Muscle layer of colon (tissue), 2 donors: Measurements from ENCODE around the gene TLE6.
"Not testable (repeated sequence)": the region's sequence is repeated elsewhere in the genome, so short reads cannot be mapped to it uniquely, and the experiment has no call there.

Experiments
- H3K27ac ChIP-seq: one replicate; pipeline ENCODE4 v1.7.0; 2013; ENCODE audit warnings: low read depth, mild to moderate bottlenecking, low read length, moderate library complexity
- H3K27me3 ChIP-seq, 2 donors: one replicate each; pipeline ENCODE4 v1.7.0; 2013; ENCODE audit warnings: low read length in 2 of 2, mild to moderate bottlenecking in 2 of 2; ENCODE audit not compliant: insufficient read depth in 2 of 2, control insufficient read depth in 1 of 2
- H3K36me3 ChIP-seq: one replicate; pipeline ENCODE4 v1.7.0; 2013; ENCODE audit warnings: mild to moderate bottlenecking, low read length; ENCODE audit not compliant: insufficient read depth
- H3K4me1 ChIP-seq: one replicate; pipeline ENCODE4 v1.7.0; 2013; ENCODE audit warnings: mild to moderate bottlenecking, low read length; ENCODE audit not compliant: insufficient read depth
- H3K4me3 ChIP-seq, 2 donors: one replicate each; pipeline ENCODE4 v1.7.0; 2013; ENCODE audit warnings: low read length in 2 of 2, low read depth in 1 of 2, mild to moderate bottlenecking in 1 of 2, moderate library complexity in 1 of 2
- H3K9ac ChIP-seq: one replicate; pipeline ENCODE4 v1.7.0; 2013; ENCODE audit warnings: low read length
- H3K9me3 ChIP-seq: one replicate; pipeline ENCODE4 v1.7.0; 2013; ENCODE audit warnings: mild to moderate bottlenecking, low read length
- donor health status: abdominal sarcoma.
- donor health status: Adenocarcinoma of cecum.

The TLE6 gene

GRCh38 chr19:2989236-2989946, 12.0 kb downstream of the TLE6 start:
- Histone ChIP-seq H3K27ac (no peak overlapping the region), H3K4me3 (no peak overlapping the region), H3K36me3 (no peaks in the 10 kb centered on the region), H3K9me3 (no peaks in the 10 kb centered on the region), H3K27me3 (no peaks in the 10 kb centered on the region), H3K4me1 (no peaks in the 10 kb centered on the region), H3K9ac (no peak overlapping the region)

GRCh38 chr19:2992333-2992732, 15.0 kb downstream of the TLE6 start:
- H3K4me1 ChIP-seq, H3K9ac ChIP-seq, H3K27ac ChIP-seq, H3K36me3 ChIP-seq, H3K9me3 ChIP-seq, H3K27me3 ChIP-seq, H3K4me3 ChIP-seq: not testable (repeated sequence)

- no peak overlapping the region for H3K4me3 ChIP-seq
- H3K9ac ChIP-seq: no peak overlapping the region
- no peak overlapping the region for H3K27ac ChIP-seq
- H3K4me1 ChIP-seq: no peaks in the 10 kb centered on the region
- H3K27me3 ChIP-seq: no peaks in the 10 kb centered on the region
- no peaks in the 10 kb centered on the region for H3K9me3 ChIP-seq
- H3K36me3 ChIP-seq: no peaks in the 10 kb centered on the region
Observed at GRCh38 chr19:2992958-2993357, 15.6 kb downstream of the TLE6 start.

- H3K9me3 ChIP-seq: no peaks in the 10 kb centered on the region
- no peaks in the 10 kb centered on the region for H3K27me3 ChIP-seq
- H3K27ac ChIP-seq: no peak overlapping the region
- H3K9ac ChIP-seq: no peak overlapping the region
- H3K36me3 ChIP-seq: no peaks in the 10 kb centered on the region
- H3K4me1 ChIP-seq: no peaks in the 10 kb centered on the region
- no peak overlapping the region for H3K4me3 ChIP-seq
Observed at GRCh38 chr19:2993579-2993978, 16.2 kb downstream of the TLE6 start.

GRCh38 chr19:2994588-2995131, 17.3 kb downstream of the TLE6 start:
- Histone ChIP-seq H3K36me3 (no peaks in the 10 kb centered on the region), H3K4me3 (no peak overlapping the region), H3K9ac (no peak overlapping the region), H3K27me3 (no peaks in the 10 kb centered on the region), H3K4me1 (no peaks in the 10 kb centered on the region), H3K27ac (no peak overlapping the region), H3K9me3 (no peaks in the 10 kb centered on the region)

GRCh38 chr19:2997720-2998119, 20.4 kb downstream of the TLE6 start:
- Histone ChIP-seq H3K4me3 (no peak overlapping the region), H3K36me3 (no peaks in the 10 kb centered on the region), H3K4me1 (no peaks in the 10 kb centered on the region), H3K27ac (no peak overlapping the region), H3K9ac (no peak overlapping the region), H3K27me3 (no peaks in the 10 kb centered on the region), H3K9me3 (no peaks in the 10 kb centered on the region)

- Histone ChIP-seq H3K36me3 (no peaks in the 10 kb centered on the region), H3K9me3 (no peaks in the 10 kb centered on the region), H3K4me3 (no peak overlapping the region), H3K27ac (no peak overlapping the region), H3K27me3 (no peaks in the 10 kb centered on the region), H3K4me1 (no peaks in the 10 kb centered on the region), H3K9ac (no peak overlapping the region)
Observed at GRCh38 chr19:2998642-2999041, 21.3 kb downstream of the TLE6 start.

- Histone ChIP-seq H3K27me3 (no peaks in the 10 kb centered on the region), H3K9me3 (no peaks in the 10 kb centered on the region), H3K36me3 (peaks cover 15% of the 10 kb centered on the region), H3K4me3 (no peak overlapping the region), H3K27ac (no peak overlapping the region), H3K9ac (no peak overlapping the region), H3K4me1 (no peaks in the 10 kb centered on the region)
Observed at GRCh38 chr19:3001235-3001800, 24.0 kb downstream of the TLE6 start.

- Histone ChIP-seq H3K27me3 (no peaks in the 10 kb centered on the region), H3K9ac (no peak overlapping the region), H3K4me1 (no peaks in the 10 kb centered on the region), H3K4me3 (no peak overlapping the region), H3K27ac (no peak overlapping the region), H3K9me3 (no peaks in the 10 kb centered on the region), H3K36me3 (peaks cover 15% of the 10 kb centered on the region)
Observed at GRCh38 chr19:3003046-3003445, 25.7 kb downstream of the TLE6 start.

GRCh38 chr19:3004522-3004921, 27.2 kb downstream of the TLE6 start:
- H3K9me3 ChIP-seq: no peaks in the 10 kb centered on the region
- H3K4me3 ChIP-seq: no peak overlapping the region
- H3K36me3 ChIP-seq: peaks cover 20% of the 10 kb centered on the region

GRCh38 chr19:3005345-3005744, 28.0 kb downstream of the TLE6 start:
- Histone ChIP-seq H3K4me1 (no peaks in the 10 kb centered on the region), H3K4me3 (no peak overlapping the region), H3K9ac (no peak overlapping the region), H3K36me3 (peaks cover 21% of the 10 kb centered on the region), H3K27me3 (no peaks in the 10 kb centered on the region), H3K9me3 (no peaks in the 10 kb centered on the region), H3K27ac (no peak overlapping the region)

More at GRCh38 chr19:3004522-3004921, 27.2 kb downstream of the TLE6 start:
- Histone ChIP-seq H3K27ac (no peak overlapping the region), H3K4me1 (no peaks in the 10 kb centered on the region), H3K9ac (no peak overlapping the region), H3K27me3 (no peaks in the 10 kb centered on the region)
